SK-N-SH (cell line): ENCODE measurements around the gene RAMACL.

ENCODE experiments used
- CTCF ChIP-seq: fragments of 200-600 bp; sonication (generic); IDR thresholded peaks from 2 replicates; pipeline ENCODE4 v1.6.1; 2017; ENCODE audit warnings: antibody characterized with exemption, mild to moderate bottlenecking, moderate library complexity
- EP300 ChIP-seq, 2 experiments: IDR thresholded peaks; 2 replicates each; pipeline versions ENCODE4 v1.4.0 to v1.6.1; 2012; ENCODE audit warnings: borderline replicate concordance in 1 of 2, low read depth in 1 of 2, low read length in 1 of 2
- EZH2phosphoT487 ChIP-seq: fragments of 200-600 bp; sonication (generic); IDR thresholded peaks from 2 replicates; pipeline ENCODE4 v1.6.1; 2017; ENCODE audit warnings: low read depth, mixed run types, mild to moderate bottlenecking, antibody characterized with exemption, moderate library complexity, borderline replicate concordance
- GATA2 ChIP-seq: sonication (generic); formaldehyde crosslinking; IDR thresholded peaks from 2 replicates; pipeline ENCODE4 v1.5.0; 2020; ENCODE audit warnings: mild to moderate bottlenecking, missing genetic modification reagents
- JUND ChIP-seq: IDR thresholded peaks from 2 replicates; pipeline ENCODE4 v1.4.0; 2012
- MAX ChIP-seq: IDR thresholded peaks from 2 replicates; pipeline ENCODE4 v1.4.0; 2012; ENCODE audit warnings: low read depth
- POLR2AphosphoS5 ChIP-seq: IDR thresholded peaks from 2 replicates; pipeline ENCODE4 v1.6.1; 2012; ENCODE audit warnings: low read depth, low read length
- RAD21 ChIP-seq: IDR thresholded peaks from 2 replicates; pipeline ENCODE4 v1.6.1; 2012; ENCODE audit warnings: mild to moderate bottlenecking, low read length
- RFX5 ChIP-seq: IDR thresholded peaks from 2 replicates; pipeline ENCODE4 v1.6.1; 2012; ENCODE audit warnings: mild to moderate bottlenecking, improper control_type of control experiment, low read length
- TAF1 ChIP-seq: IDR thresholded peaks from 2 replicates; pipeline ENCODE4 v1.6.1; 2012; ENCODE audit warnings: low read depth, mild to moderate bottlenecking, low read length, moderate library complexity, borderline replicate concordance
- YY1 ChIP-seq: IDR thresholded peaks from 2 replicates; pipeline ENCODE4 v1.4.0; 2012; ENCODE audit warnings: low read depth, mild to moderate bottlenecking
- TF ChIP-seq, protein P1 (sequence below): fragments of 150-350 bp; IDR thresholded peaks from 2 replicates; pipeline ENCODE4 v1.6.1; 2017; ENCODE audit warnings: antibody characterized with exemption, low read length, low read depth, borderline replicate concordance

DNA sequence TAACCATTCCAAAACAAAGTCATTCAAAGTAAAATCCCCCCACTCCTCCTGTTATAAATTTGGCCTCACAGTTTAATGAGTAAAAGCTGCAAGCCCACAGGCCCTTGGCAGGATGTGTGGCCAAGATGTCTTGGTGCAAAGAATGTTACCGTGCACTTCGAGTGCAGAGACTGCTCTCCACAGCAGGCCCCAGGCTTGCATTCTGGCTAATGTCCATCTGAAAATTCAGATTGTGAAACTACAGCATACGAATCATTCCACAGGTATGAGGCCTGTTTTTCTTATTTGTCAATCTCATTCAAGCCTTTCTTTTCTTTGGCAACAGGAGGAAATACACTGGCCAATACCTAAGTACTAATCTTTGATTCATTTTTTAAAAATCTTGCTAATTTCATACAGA lies 33.4 kb upstream of the RAMACL start:
- TF ChIP-seq CTCF (no peak), GATA2 (CRISPR knock-in tag) (no peak), YY1 (peak; percentile 22; the same call in 1 of the 2 replicates), EZH2phosphoT487 (no peak), RAD21 (no peak), RFX5 (no peak), MAX (peak; percentile 76), POLR2AphosphoS5 (peak; percentile 89), EP300 (IDR thresholded peaks at IDR 0.05; ENCODE audit: borderline replicate concordance in 1 of 2, low read depth in 1 of 2, low read length in 1 of 2) (peak; percentile 33 to 92; a peak in 3 of 4 replicates), TAF1 (peak; percentile 36; the same call in 1 of the 2 replicates), JUND (peak; percentile 91)
- TF ChIP-seq, protein P1, sequence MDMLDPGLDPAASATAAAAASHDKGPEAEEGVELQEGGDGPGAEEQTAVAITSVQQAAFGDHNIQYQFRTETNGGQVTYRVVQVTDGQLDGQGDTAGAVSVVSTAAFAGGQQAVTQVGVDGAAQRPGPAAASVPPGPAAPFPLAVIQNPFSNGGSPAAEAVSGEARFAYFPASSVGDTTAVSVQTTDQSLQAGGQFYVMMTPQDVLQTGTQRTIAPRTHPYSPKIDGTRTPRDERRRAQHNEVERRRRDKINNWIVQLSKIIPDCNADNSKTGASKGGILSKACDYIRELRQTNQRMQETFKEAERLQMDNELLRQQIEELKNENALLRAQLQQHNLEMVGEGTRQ, result no peak
